Hepatocyte (in vitro differentiated cells): ENCODE data around the gene RANGAP1. TPM values are rescaled to one million over a fixed set of nuclear protein-coding genes. Genes with fewer than 3 reads are reported as not detected.

Experiments
- microRNA-seq: library from miRNA; unstranded; fragments of <30 nt; microRNA quantifications from one replicate; pipeline ENCODE4, GENCODE V29; 2017
- polyA plus RNA-seq: library from polyadenylated mRNA; unstranded; fragments of >200 nt; fragmentation: Nextera tagmentation; extraction: Ambion mirVana; gene quantifications from 2 replicates; pipeline ENCODE4 v1.2.1, GENCODE V29; 2016
- small RNA-seq: library from RNA; depleted of rRNA; stranded (forward); fragments of <200 nt; gene quantifications from one replicate; pipeline ENCODE3, GENCODE V24; 2014
- total RNA-seq: library from RNA; depleted of rRNA; stranded (reverse); fragments of >200 nt; gene quantifications from 2 replicates; pipeline ENCODE4 v1.2.3, GENCODE V29; 2014

The RANGAP1 gene
- total and polyA plus RNA-seq, 2 experiments from 2014 or later = 35.2 to 38.1 TPM

Small RNAs within 50 kb of the gene (microRNA-seq; reads per million reads assigned to microRNA genes)
- 2.7 reads per million for gene MIR6889

Small RNAs within 50 kb of the gene (small RNA-seq; reads per million reads assigned to genes)
- gene MIR6889 = not detected

Other genes with a start within 250 kb of the RANGAP1 start
- 29.0 and 53.8 TPM in 2 replicates for gene EP300, start 193.6 kb downstream of the RANGAP1 start, total RNA-seq
- 19.5 and 28.8 TPM in 2 replicates for gene EP300, start 193.6 kb downstream of the RANGAP1 start, polyA plus RNA-seq
- 17.9 and 20.1 TPM in 2 replicates for gene L3MBTL2, start 80.9 kb downstream of the RANGAP1 start, total RNA-seq
- gene L3MBTL2, start 80.9 kb downstream of the RANGAP1 start, polyA plus RNA-seq = 12.1 and 16.3 TPM in 2 replicates
- 1.00 and 4.5 TPM in 2 replicates for gene CHADL, start 45.3 kb downstream of the RANGAP1 start, total RNA-seq
- 1.2 and 1.4 TPM in 2 replicates for gene CHADL, start 45.3 kb downstream of the RANGAP1 start, polyA plus RNA-seq
- gene ZC3H7B, start 15.3 kb upstream of the RANGAP1 start, total RNA-seq = 27.1 and 30.5 TPM in 2 replicates
- gene ZC3H7B, start 15.3 kb upstream of the RANGAP1 start, polyA plus RNA-seq = 6.4 and 6.9 TPM in 2 replicates
- 5.5 and 8.9 TPM in 2 replicates for gene TEF, start 95.8 kb upstream of the RANGAP1 start, total RNA-seq
- gene TEF, start 95.8 kb upstream of the RANGAP1 start, polyA plus RNA-seq = 5.4 and 6.6 TPM in 2 replicates
- 33.2 and 37.8 TPM in 2 replicates for gene TOB2, start 160.6 kb upstream of the RANGAP1 start, total RNA-seq
- 30.8 and 38.5 TPM in 2 replicates for gene TOB2, start 160.6 kb upstream of the RANGAP1 start, polyA plus RNA-seq
- gene PHF5A, start 182.5 kb upstream of the RANGAP1 start, total RNA-seq = 55.2 and 59.9 TPM in 2 replicates
- 16.8 and 21.9 TPM in 2 replicates for gene PHF5A, start 182.5 kb upstream of the RANGAP1 start, polyA plus RNA-seq
- 111 and 129 TPM in 2 replicates for gene ACO2, start 182.9 kb upstream of the RANGAP1 start, total RNA-seq
- gene ACO2, start 182.9 kb upstream of the RANGAP1 start, polyA plus RNA-seq = 167 and 196 TPM in 2 replicates